Liver (tissue), 9 donors: ENCODE data around the gene FAM32A. TPM values are rescaled to one million over a fixed set of nuclear protein-coding genes. Genes with fewer than 3 reads are reported as not detected.

Experiments used
- DNase-seq: peaks from one replicate; pipeline ENCODE4 v3.0.0-alpha.2; 2017; ENCODE audit warnings: low spot score
- H3K27ac ChIP-seq, 2 donors: one replicate each; pipeline ENCODE4 v1.7.0; 2013; ENCODE audit warnings: inconsistent platforms in 2 of 2, low read length in 2 of 2, control low read depth in 1 of 2, low read depth in 1 of 2, mild to moderate bottlenecking in 1 of 2
- H3K27me3 ChIP-seq, 4 donors: one replicate each; pipeline versions ENCODE4 v1.6.1 to v1.7.0; 2013; ENCODE audit warnings: low read length in 3 of 4, inconsistent platforms in 1 of 4, mild to moderate bottlenecking in 1 of 4, moderate library complexity in 1 of 4; ENCODE audit not compliant: control insufficient read depth in 4 of 4, insufficient read depth in 4 of 4
- H3K36me3 ChIP-seq, 4 donors: one replicate each; pipeline versions ENCODE4 v1.6.1 to v1.7.0; 2013; ENCODE audit warnings: low read length in 3 of 4, mild to moderate bottlenecking in 3 of 4, low read depth in 1 of 4, moderate library complexity in 1 of 4; ENCODE audit not compliant: control insufficient read depth in 4 of 4, insufficient read depth in 3 of 4
- H3K4me1 ChIP-seq, 4 donors: one replicate each; pipeline versions ENCODE4 v1.6.1 to v1.7.0; 2013; ENCODE audit warnings: low read length in 3 of 4, mild to moderate bottlenecking in 3 of 4, moderate library complexity in 1 of 4; ENCODE audit not compliant: control insufficient read depth in 4 of 4, insufficient read depth in 4 of 4
- H3K4me3 ChIP-seq, 3 donors: one replicate each; pipeline versions ENCODE4 v1.6.1 to v1.7.0; 2013; ENCODE audit warnings: low read length in 3 of 3, control low read depth in 1 of 3, low read depth in 1 of 3, mild to moderate bottlenecking in 1 of 3
- H3K9ac ChIP-seq, 2 donors: one replicate each; pipeline ENCODE4 v1.7.0; 2013; ENCODE audit warnings: low read length in 2 of 2, mild to moderate bottlenecking in 2 of 2, moderate library complexity in 2 of 2, control low read depth in 1 of 2, low read depth in 1 of 2
- H3K9me3 ChIP-seq, 4 donors: one replicate each; pipeline versions ENCODE4 v1.6.1 to v1.7.0; 2013; ENCODE audit warnings: low read length in 3 of 4; ENCODE audit not compliant: control insufficient read depth in 4 of 4
- ATF3 ChIP-seq: IDR thresholded peaks from 2 replicates; pipeline ENCODE4 v1.6.1; 2016; ENCODE audit warnings: antibody characterized with exemption
- CTCF ChIP-seq: fragments of 150-350 bp; IDR thresholded peaks from 2 replicates; pipeline ENCODE4 v1.5.1; 2017; ENCODE audit warnings: improper control_type of control experiment, low read depth, low read length; ENCODE audit not compliant: missing input control
- EGR1 ChIP-seq, 2 donors: IDR thresholded peaks; 2 replicates each; pipeline ENCODE4 v1.6.1; 2016 to 2018; ENCODE audit warnings: antibody characterized with exemption in 2 of 2, low read depth in 2 of 2
- FOXA1 ChIP-seq: IDR thresholded peaks from 2 replicates; pipeline ENCODE4 v1.6.1; 2016; ENCODE audit warnings: antibody characterized with exemption
- FOXA2 ChIP-seq: IDR thresholded peaks from 2 replicates; pipeline ENCODE4 v1.6.1; 2016; ENCODE audit warnings: antibody characterized with exemption
- GABPA ChIP-seq, 2 donors: IDR thresholded peaks in 1 of 2; conservative IDR thresholded peaks in 1 of 2; 2 replicates each; pipeline ENCODE4 v1.6.1; 2016; ENCODE audit warnings: antibody characterized with exemption in 2 of 2, mild to moderate bottlenecking in 1 of 2, moderate library complexity in 1 of 2
- HNF4A ChIP-seq, 2 donors: conservative IDR thresholded peaks; 2 replicates each; pipeline ENCODE4 v1.6.1; 2016; ENCODE audit warnings: antibody characterized with exemption in 2 of 2, mild to moderate bottlenecking in 2 of 2
- HNF4G ChIP-seq: IDR thresholded peaks from 2 replicates; pipeline ENCODE4 v1.6.1; 2016; ENCODE audit warnings: antibody characterized with exemption
- JUND ChIP-seq, 2 donors: IDR thresholded peaks; 2 replicates each; pipeline ENCODE4 v1.6.1; 2016; ENCODE audit warnings: antibody characterized with exemption in 2 of 2
- MAX ChIP-seq: IDR thresholded peaks from 2 replicates; pipeline ENCODE4 v1.6.1; 2016; ENCODE audit warnings: antibody characterized with exemption
- RAD21 ChIP-seq, 2 donors: IDR thresholded peaks; 2 replicates each; pipeline ENCODE4 v1.6.1; 2016; ENCODE audit warnings: antibody characterized with exemption in 2 of 2, mild to moderate bottlenecking in 2 of 2
- REST ChIP-seq: IDR thresholded peaks from 2 replicates; pipeline ENCODE4 v1.6.1; 2016; ENCODE audit warnings: antibody characterized with exemption, mild to moderate bottlenecking
- RXRA ChIP-seq, 2 donors: IDR thresholded peaks; 2 replicates each; pipeline ENCODE4 v1.6.1; 2017 to 2018; ENCODE audit warnings: antibody characterized with exemption in 2 of 2, mild to moderate bottlenecking in 1 of 2
- SP1 ChIP-seq: IDR thresholded peaks from 2 replicates; pipeline ENCODE4 v1.6.1; 2018; ENCODE audit warnings: antibody characterized with exemption, mild to moderate bottlenecking
- TAF1 ChIP-seq: conservative IDR thresholded peaks from 2 replicates; pipeline ENCODE4 v1.6.1; 2016; ENCODE audit warnings: antibody characterized with exemption, mild to moderate bottlenecking
- YY1 ChIP-seq: IDR thresholded peaks from 2 replicates; pipeline ENCODE4 v1.6.1; 2016; ENCODE audit warnings: antibody characterized with exemption, mild to moderate bottlenecking
- WGBS: extraction: QIAGEN DNeasy Blood & Tissue Kit; methylation state at CpG from one replicate; pipeline ENCODE4 v1.1.7; 2013; 5-methylcytosine and 5-hydroxymethylcytosine counted together
- polyA plus RNA-seq, 2 donors: library from polyadenylated mRNA; stranded (reverse) in 1 of 2; unstranded in 1 of 2; fragments of 200-250 nt in 1 of 2; fragments of >200 nt in 1 of 2; fragmentation: Nextera tagmentation in 1 of 2; extraction: Ambion mirVana in 1 of 2; gene quantifications; one replicate each; pipeline versions ENCODE4 v1.2.1 to v1.2.3, GENCODE V29; 2013 to 2015
- total RNA-seq, 2 donors: library from RNA; depleted of rRNA; stranded (reverse); fragments of >200 nt; gene quantifications; one replicate each; pipeline ENCODE4 v1.2.3, GENCODE V29; 2014
- donor health status: healthy.
- donor health status: healthy.
- donor health status: healthy.
- donor health status: healthy.
- donor health status: healthy.

The FAM32A gene
- total and polyA plus RNA-seq, 4 donors = 46.2 to 60.2 (median 52.4) TPM

- TF ChIP-seq REST (no peak), HNF4A (conservative IDR thresholded peaks at IDR 0.05) (no peak)
These were observed 43.6 kb downstream of the FAM32A start (continued) for GRCh38 chr19:16228637-16229321.

- Histone ChIP-seq H3K4me3 (no peak overlapping the region), H3K9ac (no peak overlapping the region), H3K27ac (no peak overlapping the region), H3K27me3 (no peaks in the 10 kb centered on the region), H3K36me3 (peaks cover 30 to 84% (median 46%) of the 10 kb centered on the region in 4 donors), H3K9me3 (no peaks in the 10 kb centered on the region), H3K4me1 (no peaks in the 10 kb centered on the region)
- DNase-seq = no peak
- 98% methylated on average over 9 of the region's 9 CpGs for WGBS
- TF ChIP-seq MAX (no peak), RAD21 (IDR thresholded peaks at IDR 0.05) (no peak), REST (no peak), HNF4G (no peak), GABPA (IDR thresholded peaks at IDR 0.05 in 1 of 2, conservative IDR thresholded peaks at IDR 0.05 in 1 of 2) (no peak), CTCF (no peak), EGR1 (IDR thresholded peaks at IDR 0.05; ENCODE audit: low read depth in 2 of 2) (no peak), FOXA1 (no peak), SP1 (no peak), YY1 (no peak), JUND (IDR thresholded peaks at IDR 0.05) (no peak), RXRA (IDR thresholded peaks at IDR 0.05) (no peak), TAF1 (no peak), FOXA2 (no peak), ATF3 (no peak)
These were observed 44.1 kb downstream of the FAM32A start for GRCh38 chr19:16229322-16229641.
